Measurements from ENCODE around the gene PPP1R17.

DNA sequence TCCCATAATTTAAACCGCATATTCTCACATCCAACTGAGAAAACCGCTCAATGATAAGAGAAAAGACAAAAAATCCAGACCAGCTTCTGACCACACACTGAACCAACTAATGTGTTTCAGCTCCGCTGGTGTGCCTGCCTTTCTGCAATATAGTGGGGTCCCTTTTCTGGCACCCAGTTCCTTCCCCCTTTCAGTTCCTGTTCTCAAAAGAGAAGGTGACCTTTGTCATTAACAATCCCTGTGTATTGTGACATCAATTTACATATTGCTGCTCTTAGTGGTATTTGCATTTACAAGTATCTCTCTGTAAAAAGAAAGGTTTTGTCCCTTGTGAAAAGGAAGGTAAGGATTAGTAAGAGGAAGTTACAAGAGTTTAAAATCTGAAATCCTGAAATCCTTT lies 1.4 kb downstream of the PPP1R17 start:
- TF ChIP-seq POLR2AphosphoS5 (IDR thresholded peaks at IDR 0.05; ENCODE audit: low read depth, low read length) (no peak), SIN3A (IDR thresholded peaks at IDR 0.05; ENCODE audit: borderline replicate concordance, insufficient read depth, low read depth, low read length) (no peak)
- TF ChIP-seq, protein P1, sequence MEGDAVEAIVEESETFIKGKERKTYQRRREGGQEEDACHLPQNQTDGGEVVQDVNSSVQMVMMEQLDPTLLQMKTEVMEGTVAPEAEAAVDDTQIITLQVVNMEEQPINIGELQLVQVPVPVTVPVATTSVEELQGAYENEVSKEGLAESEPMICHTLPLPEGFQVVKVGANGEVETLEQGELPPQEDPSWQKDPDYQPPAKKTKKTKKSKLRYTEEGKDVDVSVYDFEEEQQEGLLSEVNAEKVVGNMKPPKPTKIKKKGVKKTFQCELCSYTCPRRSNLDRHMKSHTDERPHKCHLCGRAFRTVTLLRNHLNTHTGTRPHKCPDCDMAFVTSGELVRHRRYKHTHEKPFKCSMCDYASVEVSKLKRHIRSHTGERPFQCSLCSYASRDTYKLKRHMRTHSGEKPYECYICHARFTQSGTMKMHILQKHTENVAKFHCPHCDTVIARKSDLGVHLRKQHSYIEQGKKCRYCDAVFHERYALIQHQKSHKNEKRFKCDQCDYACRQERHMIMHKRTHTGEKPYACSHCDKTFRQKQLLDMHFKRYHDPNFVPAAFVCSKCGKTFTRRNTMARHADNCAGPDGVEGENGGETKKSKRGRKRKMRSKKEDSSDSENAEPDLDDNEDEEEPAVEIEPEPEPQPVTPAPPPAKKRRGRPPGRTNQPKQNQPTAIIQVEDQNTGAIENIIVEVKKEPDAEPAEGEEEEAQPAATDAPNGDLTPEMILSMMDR (IDR thresholded peaks at IDR 0.05): no peak

All from Panc1 (cell line).